ENCODE results near the gene GRM8. TPM values are rescaled to one million over a fixed set of nuclear protein-coding genes. Genes with fewer than 3 reads are reported as not detected.

Gene GRM8
- total and polyA plus RNA-seq, 9 of the 15 experiments (the other 6 are each of a cell fraction or from before 2014, with no cell fraction given) = 0.13 TPM; not detected in 7

GRCh38 chr7:126698909-126699308 is 553.8 kb downstream of the GRM8 start (continued):
- TF ChIP-seq MXI1 (IDR thresholded peaks at IDR 0.05; ENCODE audit: low read depth, low read length) (no peak), NEUROD1 (IDR thresholded peaks at IDR 0.05; ENCODE audit: borderline replicate concordance, low read depth, low read length, partially characterized antibody) (no peak), JUNB (CRISPR knock-in tag; conservative IDR thresholded peaks at IDR 0.05) (no peak), NFRKB (IDR thresholded peaks at IDR 0.05; ENCODE audit: low read depth) (no peak), STAT5A (IDR thresholded peaks at IDR 0.05; ENCODE audit: borderline replicate concordance, low read length) (peak; percentile 79), ZNF143 (CRISPR knock-in tag; IDR thresholded peaks at IDR 0.05) (no peak), RFX7 (CRISPR knock-in tag; IDR thresholded peaks at IDR 0.05) (no peak), NCOR1 (IDR thresholded peaks at IDR 0.05) (peak; percentile 90), HNRNPUL1 (IDR thresholded peaks at IDR 0.05; ENCODE audit: low read length) (no peak), NR2C1 (IDR thresholded peaks at IDR 0.05) (peak; percentile 40; the same call in 1 of the 2 replicates), NR2C1 (tag; IDR thresholded peaks at IDR 0.05) (no peak), STAT5B (CRISPR knock-in tag; IDR thresholded peaks at IDR 0.05) (no peak), TCF3 (CRISPR knock-in tag; IDR thresholded peaks at IDR 0.05) (peak; percentile 64), MCM7 (IDR thresholded peaks at IDR 0.05) (no peak), HOXB6 (CRISPR knock-in tag; IDR thresholded peaks at IDR 0.05; ENCODE audit: borderline replicate concordance) (no peak), RBM25 (IDR thresholded peaks at IDR 0.05; ENCODE audit: low read depth, low read length, severe bottlenecking) (no peak), ZBTB17 (CRISPR knock-in tag; IDR thresholded peaks at IDR 0.05) (no peak), SMAD4 (CRISPR knock-in tag; conservative IDR thresholded peaks at IDR 0.05) (peak; percentile 66), ETS2 (tag; IDR thresholded peaks at IDR 0.05; ENCODE audit: borderline replicate concordance, poor library complexity, severe bottlenecking) (no peak), TEAD1 (CRISPR knock-in tag; IDR thresholded peaks at IDR 0.05) (0 out of 4 replicates have a peak, but pooled peaks of 1 of the 2 experiments have one; percentile 56), NFIC (IDR thresholded peaks at IDR 0.05) (no peak; the same call in 1 of the 2 replicates), ATF1 (CRISPR knock-in tag; IDR thresholded peaks at IDR 0.05) (no peak), ATF1 (tag; IDR thresholded peaks at IDR 0.05) (no peak), ZNF780A (CRISPR knock-in tag; IDR thresholded peaks at IDR 0.05) (no peak), IFI16 (CRISPR knock-in tag; IDR thresholded peaks at IDR 0.05) (no peak), RNF2 (IDR thresholded peaks at IDR 0.05) (peak; percentile 55; the same call in 1 of the 2 replicates), SRSF9 (IDR thresholded peaks at IDR 0.05; ENCODE audit: borderline replicate concordance, low read depth, low read length) (no peak), ZBTB8A (IDR thresholded peaks at IDR 0.05; ENCODE audit: partially characterized antibody) (no peak), ZNF445 (CRISPR knock-in tag; IDR thresholded peaks at IDR 0.05; ENCODE audit: low read depth) (no peak), KLF16 (IDR thresholded peaks at IDR 0.05) (peak; percentile 84)
- TF ChIP-seq, protein P1, sequence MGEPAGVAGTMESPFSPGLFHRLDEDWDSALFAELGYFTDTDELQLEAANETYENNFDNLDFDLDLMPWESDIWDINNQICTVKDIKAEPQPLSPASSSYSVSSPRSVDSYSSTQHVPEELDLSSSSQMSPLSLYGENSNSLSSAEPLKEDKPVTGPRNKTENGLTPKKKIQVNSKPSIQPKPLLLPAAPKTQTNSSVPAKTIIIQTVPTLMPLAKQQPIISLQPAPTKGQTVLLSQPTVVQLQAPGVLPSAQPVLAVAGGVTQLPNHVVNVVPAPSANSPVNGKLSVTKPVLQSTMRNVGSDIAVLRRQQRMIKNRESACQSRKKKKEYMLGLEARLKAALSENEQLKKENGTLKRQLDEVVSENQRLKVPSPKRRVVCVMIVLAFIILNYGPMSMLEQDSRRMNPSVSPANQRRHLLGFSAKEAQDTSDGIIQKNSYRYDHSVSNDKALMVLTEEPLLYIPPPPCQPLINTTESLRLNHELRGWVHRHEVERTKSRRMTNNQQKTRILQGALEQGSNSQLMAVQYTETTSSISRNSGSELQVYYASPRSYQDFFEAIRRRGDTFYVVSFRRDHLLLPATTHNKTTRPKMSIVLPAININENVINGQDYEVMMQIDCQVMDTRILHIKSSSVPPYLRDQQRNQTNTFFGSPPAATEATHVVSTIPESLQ (CRISPR knock-in tag; IDR thresholded peaks at IDR 0.05) = no peak
- TF ChIP-seq, protein P2, sequence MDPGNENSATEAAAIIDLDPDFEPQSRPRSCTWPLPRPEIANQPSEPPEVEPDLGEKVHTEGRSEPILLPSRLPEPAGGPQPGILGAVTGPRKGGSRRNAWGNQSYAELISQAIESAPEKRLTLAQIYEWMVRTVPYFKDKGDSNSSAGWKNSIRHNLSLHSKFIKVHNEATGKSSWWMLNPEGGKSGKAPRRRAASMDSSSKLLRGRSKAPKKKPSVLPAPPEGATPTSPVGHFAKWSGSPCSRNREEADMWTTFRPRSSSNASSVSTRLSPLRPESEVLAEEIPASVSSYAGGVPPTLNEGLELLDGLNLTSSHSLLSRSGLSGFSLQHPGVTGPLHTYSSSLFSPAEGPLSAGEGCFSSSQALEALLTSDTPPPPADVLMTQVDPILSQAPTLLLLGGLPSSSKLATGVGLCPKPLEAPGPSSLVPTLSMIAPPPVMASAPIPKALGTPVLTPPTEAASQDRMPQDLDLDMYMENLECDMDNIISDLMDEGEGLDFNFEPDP (CRISPR knock-in tag; IDR thresholded peaks at IDR 0.05) = no peak

Data from K562 (cell line).